ENCODE results near the gene NKD2.
"Not testable (repeated sequence)": the region's sequence is repeated elsewhere in the genome, so short reads cannot be mapped to it uniquely, and the experiment has no call there.

Gene NKD2

DNA sequence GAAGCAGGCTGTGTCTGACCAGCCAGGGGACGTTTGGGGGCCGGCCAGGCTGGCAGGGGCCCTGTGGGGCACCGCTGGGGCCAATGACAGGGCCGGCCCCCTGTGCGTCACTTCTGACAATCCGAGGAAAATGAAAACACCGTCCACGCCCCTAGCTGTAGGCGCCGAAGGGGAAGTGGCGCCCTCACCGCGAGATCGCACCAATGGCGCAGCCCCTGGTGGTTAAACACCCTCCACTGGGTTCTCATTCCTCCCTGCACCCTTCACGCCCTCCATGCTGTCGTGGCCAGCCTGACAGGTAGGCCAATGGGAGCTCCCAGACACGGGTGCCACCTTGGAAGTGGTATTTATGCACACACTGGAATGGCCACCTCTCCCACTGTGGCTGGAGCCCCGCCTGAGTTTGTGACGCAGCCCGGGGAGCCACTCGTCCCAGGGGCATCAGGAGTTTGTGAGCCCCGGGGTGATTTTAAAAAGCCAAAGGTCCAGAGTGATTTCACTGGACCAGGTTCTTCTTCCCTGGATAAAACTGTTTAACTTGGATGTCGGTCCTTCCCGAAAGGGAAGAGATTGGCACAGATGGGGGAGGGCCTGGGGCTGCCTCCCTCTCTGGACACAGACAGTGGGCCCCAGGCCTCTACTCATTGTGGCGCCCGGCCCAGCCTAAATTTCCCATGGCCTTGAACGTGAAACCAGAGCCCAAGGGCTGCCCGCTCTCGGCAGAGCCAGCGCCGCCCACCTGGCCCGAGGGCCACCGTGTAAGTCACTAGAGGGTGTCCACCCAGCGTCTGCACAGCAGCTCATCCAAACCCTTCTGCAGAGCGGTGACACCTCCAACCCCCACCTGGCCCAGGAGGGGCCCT is 49.7 kb downstream of the NKD2 start:
- DNase-seq (ENCODE audit: low spot score) = no peak
- POLR2A ChIA-PET (ENCODE audit: low non-redundant PET) = interaction anchor here (0.8 kb wide), 1 partner anchor 19 kb away, joined by 3 read pairs; no protein-coding TSS in a partner anchor
- no peak overlapping the region for H3K27ac ChIP-seq
- TF ChIP-seq, protein P1, sequence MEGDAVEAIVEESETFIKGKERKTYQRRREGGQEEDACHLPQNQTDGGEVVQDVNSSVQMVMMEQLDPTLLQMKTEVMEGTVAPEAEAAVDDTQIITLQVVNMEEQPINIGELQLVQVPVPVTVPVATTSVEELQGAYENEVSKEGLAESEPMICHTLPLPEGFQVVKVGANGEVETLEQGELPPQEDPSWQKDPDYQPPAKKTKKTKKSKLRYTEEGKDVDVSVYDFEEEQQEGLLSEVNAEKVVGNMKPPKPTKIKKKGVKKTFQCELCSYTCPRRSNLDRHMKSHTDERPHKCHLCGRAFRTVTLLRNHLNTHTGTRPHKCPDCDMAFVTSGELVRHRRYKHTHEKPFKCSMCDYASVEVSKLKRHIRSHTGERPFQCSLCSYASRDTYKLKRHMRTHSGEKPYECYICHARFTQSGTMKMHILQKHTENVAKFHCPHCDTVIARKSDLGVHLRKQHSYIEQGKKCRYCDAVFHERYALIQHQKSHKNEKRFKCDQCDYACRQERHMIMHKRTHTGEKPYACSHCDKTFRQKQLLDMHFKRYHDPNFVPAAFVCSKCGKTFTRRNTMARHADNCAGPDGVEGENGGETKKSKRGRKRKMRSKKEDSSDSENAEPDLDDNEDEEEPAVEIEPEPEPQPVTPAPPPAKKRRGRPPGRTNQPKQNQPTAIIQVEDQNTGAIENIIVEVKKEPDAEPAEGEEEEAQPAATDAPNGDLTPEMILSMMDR (conservative IDR thresholded peaks at IDR 0.05; ENCODE audit: low read depth) = no peak
- CTCF ChIA-PET = no interaction called here

DNA sequence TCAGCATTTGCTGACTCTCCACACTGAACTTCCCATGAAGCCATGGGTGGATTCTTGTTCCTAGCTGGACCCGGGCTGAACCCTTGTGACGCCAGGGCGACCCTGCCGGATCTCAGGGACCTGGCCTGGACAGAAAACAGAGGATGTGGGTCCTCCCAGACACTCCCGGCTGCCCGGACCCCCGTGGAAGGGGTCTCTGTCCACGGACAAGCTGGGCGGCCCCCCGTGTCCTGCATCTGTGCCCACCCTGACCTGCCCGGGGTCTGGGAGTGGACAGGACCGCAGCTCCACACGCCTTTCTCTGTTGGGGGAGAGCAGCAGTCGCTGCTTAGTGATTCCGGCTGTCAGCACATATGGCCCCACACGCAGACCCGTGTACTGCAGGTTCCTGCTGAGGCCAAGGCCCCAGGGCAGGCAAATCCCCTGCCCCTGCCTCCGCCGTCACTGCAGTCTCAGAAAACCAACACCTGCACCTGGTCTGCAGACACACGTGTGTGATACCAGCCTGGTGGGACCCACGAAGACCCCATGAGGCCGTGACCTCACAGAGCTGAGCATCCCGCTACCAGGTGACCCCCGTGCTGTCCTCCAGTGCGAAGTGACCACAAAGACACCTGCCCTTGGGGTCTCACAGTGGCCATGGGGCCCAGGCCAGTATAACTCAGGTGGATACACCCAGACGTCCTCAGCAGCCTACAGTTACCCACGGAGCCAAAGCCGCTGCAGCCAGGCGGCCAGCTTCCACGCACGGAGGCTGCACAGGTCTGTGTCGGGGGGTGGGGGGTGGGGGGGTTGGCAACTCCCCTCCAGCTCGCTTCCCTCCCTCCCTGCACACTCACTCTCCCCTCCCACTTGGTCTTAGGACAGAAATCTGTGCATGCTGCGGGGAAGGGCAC is 50.6 kb downstream of the NKD2 start:
- no peak overlapping the region for H3K27ac ChIP-seq
- ChIA-PET CTCF (interaction anchor here (0.5 kb wide), 1 partner anchor 9 kb away, joined by 3 read pairs; no protein-coding TSS in a partner anchor), POLR2A (ENCODE audit: low non-redundant PET) (interaction anchor here (0.8 kb wide), 1 partner anchor 20 kb away, joined by 3 read pairs; no protein-coding TSS in a partner anchor)
- TF ChIP-seq, protein P1 (conservative IDR thresholded peaks at IDR 0.05; ENCODE audit: low read depth) = no peak
- DNase-seq (ENCODE audit: low spot score) = no peak

DNA sequence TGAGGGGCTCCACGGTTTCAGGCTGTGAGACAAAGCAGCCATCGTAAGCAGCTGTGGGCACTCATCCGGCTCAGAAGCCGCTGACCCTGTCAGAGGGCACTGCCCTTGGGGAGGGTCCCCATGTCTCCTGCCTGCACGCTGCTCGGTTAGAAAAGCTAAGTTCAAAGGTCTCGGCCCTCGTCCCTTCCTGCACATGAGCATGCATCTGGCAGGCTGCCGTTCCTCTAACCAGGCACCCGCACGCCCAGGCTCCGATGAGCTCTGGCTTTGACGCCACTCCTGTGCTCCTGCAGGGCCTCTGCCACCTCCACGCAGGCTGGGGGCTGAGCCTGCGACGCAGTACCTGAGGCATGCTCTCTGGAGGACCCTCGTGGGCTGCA is 51.3 kb downstream of the NKD2 start:
- ChIA-PET POLR2A (ENCODE audit: low non-redundant PET) (no interaction called here), CTCF (no interaction called here)
- H3K27ac ChIP-seq = no peak overlapping the region
- TF ChIP-seq, protein P1 (conservative IDR thresholded peaks at IDR 0.05; ENCODE audit: low read depth) = no peak
- DNase-seq (ENCODE audit: low spot score) = no peak

DNA sequence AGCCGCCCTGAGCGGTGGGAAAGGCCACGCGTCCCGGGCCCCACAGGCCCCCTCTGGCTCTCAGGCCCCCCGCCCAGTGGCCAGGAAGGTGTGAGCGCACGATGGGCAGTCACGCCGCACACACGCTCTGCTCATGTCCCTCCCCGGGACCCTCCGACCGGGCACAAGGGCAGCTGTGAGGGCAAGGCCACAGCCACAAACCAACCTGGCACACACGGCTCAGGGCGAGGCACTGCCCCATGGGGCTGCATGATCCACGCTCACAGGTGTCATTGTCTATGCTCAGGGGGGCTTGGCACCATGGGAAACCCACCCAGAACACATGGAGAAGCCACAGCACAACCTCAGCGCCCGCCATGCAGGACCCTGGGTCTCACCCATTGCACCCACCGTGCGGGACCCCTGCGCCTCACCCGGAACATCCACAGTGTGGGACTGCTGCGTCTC is 52.0 kb downstream of the NKD2 start:
- DNase-seq (ENCODE audit: low spot score) = no peak
- ChIA-PET POLR2A (ENCODE audit: low non-redundant PET) (no interaction called here), CTCF (no interaction called here)
- H3K27ac ChIP-seq = no peak overlapping the region
- TF ChIP-seq, protein P1 (conservative IDR thresholded peaks at IDR 0.05; ENCODE audit: low read depth) = no peak

DNA sequence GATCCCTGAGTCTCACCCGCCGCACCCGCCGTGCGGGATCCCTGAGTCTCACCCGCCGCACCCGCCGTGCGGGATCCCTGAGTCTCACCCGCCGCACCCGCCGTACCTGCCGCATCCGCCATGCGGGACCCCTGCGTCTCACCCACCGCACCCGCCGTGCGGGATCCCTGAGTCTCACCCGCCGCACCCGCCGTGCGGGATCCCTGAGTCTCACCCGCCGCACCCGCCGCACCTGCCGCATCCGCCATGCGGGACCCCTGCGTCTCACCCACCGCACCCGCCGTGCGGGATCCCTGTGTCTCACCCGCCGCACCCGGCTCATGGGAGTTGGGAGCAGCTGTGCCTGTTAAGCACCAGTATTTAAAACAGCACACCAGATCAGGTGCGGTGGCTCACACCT is 52.7 kb downstream of the NKD2 start:
- POLR2A ChIA-PET (ENCODE audit: low non-redundant PET) = interaction anchor here (0.7 kb wide), 1 partner anchor 20 kb away, joined by 4 read pairs; no protein-coding TSS in a partner anchor

DNA sequence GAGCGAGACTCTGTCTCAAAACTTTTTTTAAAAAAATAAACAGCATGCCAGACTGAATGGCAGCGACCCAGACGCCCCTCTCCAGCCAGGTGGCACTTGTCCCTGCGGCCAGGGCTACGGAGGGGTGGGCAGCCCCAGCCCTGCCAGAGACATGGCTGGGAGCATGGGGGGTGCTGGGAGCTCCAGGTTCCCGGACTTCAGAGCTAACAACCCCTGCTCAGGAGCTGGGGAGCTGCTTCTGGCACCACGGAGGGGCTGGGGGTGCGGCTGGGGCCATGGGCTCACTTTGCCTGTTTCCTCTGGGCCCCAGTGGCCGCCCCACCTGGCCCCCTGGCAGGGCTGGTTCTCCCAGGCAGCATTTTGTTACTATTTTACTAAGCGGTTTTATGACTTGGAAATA is 53.3 kb downstream of the NKD2 start:
- POLR2A ChIA-PET (ENCODE audit: low non-redundant PET) = no interaction called here
- no peak overlapping the region for H3K27ac ChIP-seq
- TF ChIP-seq, protein P1 (conservative IDR thresholded peaks at IDR 0.05; ENCODE audit: low read depth) = no peak
- DNase-seq (ENCODE audit: low spot score) = no peak
- CTCF ChIA-PET = no interaction called here

More for the DNA sequence above, 52.7 kb downstream of the NKD2 start:
- H3K27ac ChIP-seq; CTCF ChIA-PET; DNase-seq (ENCODE audit: low spot score): not testable (repeated sequence)
